T-helper 17 cell (primary cell): ENCODE data around the gene SBK3. TPM values are rescaled to one million over a fixed set of nuclear protein-coding genes. Genes with fewer than 3 reads are reported as not detected.

Source experiments
- ATAC-seq: fragments of 150-1000 bp; cut with Tn5 transposase; 2 replicates; pipeline ENCODE4 v1.10.0; 2021; ENCODE audit warnings: mild to moderate bottlenecking, moderate library complexity
- DNase-seq, 3 donors: peaks; one replicate each; pipeline versions ENCODE4 v3.0.0 to v3.0.0-alpha.2; 2020 to 2021
- H3K9me3 ChIP-seq: one replicate; pipeline ENCODE4 v1.7.0; 2013; ENCODE audit warnings: low read length, mild to moderate bottlenecking; ENCODE audit not compliant: control insufficient read depth, poor library complexity, severe bottlenecking
- H3K27ac Mint-ChIP-seq: one replicate; pipeline ENCODE4 v1.8.0; 2022; ENCODE audit warnings: mild to moderate bottlenecking, moderate library complexity, mixed read lengths
- H3K27me3 Mint-ChIP-seq: one replicate; pipeline ENCODE4 v1.8.0; 2022; ENCODE audit warnings: mixed read lengths
- H3K36me3 Mint-ChIP-seq: one replicate; pipeline ENCODE4 v1.8.0; 2022; ENCODE audit warnings: low read depth, mixed read lengths
- H3K4me1 Mint-ChIP-seq: one replicate; pipeline ENCODE4 v1.8.0; 2022; ENCODE audit warnings: mild to moderate bottlenecking, mixed read lengths
- H3K4me3 Mint-ChIP-seq: one replicate; pipeline ENCODE4 v1.8.0; 2022; ENCODE audit warnings: mild to moderate bottlenecking, moderate library complexity, mixed read lengths
- total RNA-seq, 4 donors: library from RNA in 2 of 4; stranded (reverse) in 2 of 4; gene quantifications; one replicate each; pipeline ENCODE4 v1.2.3 and lab custom pipeline; 2022 to 2026

Gene SBK3
- total RNA-seq, 2 donors from 2014 or later = not detected

- no peaks in the 10 kb centered on the region for H3K36me3 Mint-ChIP-seq
- ATAC-seq (no peak), DNase-seq (no peak)
- H3K27ac Mint-ChIP-seq = no peak overlapping the region
- peaks cover 6% of the 10 kb centered on the region for H3K27me3 Mint-ChIP-seq
- no peak overlapping the region for H3K4me3 Mint-ChIP-seq
- no peaks in the 10 kb centered on the region for H3K4me1 Mint-ChIP-seq
- no peaks in the 10 kb centered on the region for H3K9me3 ChIP-seq
Observed at GRCh38 chr19:55529636-55530234, 15.6 kb downstream of the SBK3 start.

DNA sequence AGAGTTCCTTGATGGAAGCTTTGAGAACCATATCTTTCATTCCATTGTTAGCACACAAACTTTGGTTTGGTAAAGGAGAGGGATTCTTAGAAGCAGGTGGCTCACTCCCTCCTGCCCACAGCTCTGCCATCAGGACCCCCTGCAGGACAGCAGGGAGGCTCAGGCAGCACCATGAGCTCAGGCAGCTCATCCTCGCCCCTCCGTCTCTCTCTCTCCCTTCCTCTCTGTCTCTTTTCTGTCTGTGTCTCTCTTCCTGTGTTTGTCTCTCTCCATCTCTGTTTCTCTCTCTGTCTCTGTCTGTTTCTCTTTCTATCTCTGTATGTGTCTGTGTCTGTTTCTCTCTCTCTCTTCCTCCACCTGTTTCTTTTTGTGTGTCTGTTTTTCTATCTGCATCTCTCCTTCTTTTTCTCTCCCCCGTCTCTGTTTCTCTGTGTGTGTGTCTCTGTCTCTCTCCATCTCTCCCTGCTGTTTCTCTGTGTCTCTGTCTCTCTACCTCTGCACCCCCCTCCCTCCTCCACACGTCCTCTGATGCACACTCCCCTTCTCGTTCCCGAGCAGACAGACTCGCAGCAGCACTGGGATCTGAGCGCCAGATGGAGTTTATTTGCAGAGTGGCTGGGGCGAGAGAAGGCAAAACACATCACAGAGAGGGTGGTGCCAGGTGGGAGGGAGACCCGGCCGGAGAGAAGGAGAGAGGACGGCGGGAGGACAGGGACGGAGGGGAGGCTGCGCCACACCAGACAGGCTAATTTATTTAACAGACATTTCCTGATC lies 17.1 kb downstream of the SBK3 start:
- no peaks in the 10 kb centered on the region for H3K36me3 Mint-ChIP-seq

GRCh38 chr19:55527197-55528029 lies 17.9 kb downstream of the SBK3 start:
- Mint-ChIP-seq H3K4me3 (no peak overlapping the region), H3K27me3 (no peaks in the 10 kb centered on the region), H3K4me1 (no peaks in the 10 kb centered on the region), H3K36me3 (no peaks in the 10 kb centered on the region), H3K27ac (no peak overlapping the region)
- DNase-seq (no peak), ATAC-seq (no peak)
- H3K9me3 ChIP-seq = no peaks in the 10 kb centered on the region

More for the DNA sequence above, 17.1 kb downstream of the SBK3 start:
- H3K27me3 Mint-ChIP-seq = no peaks in the 10 kb centered on the region
- no peak for DNase-seq
- H3K4me3 Mint-ChIP-seq = no peak overlapping the region
- no peaks in the 10 kb centered on the region for H3K9me3 ChIP-seq
- H3K4me1 Mint-ChIP-seq = no peaks in the 10 kb centered on the region
- ATAC-seq = no peak
- H3K27ac Mint-ChIP-seq = no peak overlapping the region

DNA sequence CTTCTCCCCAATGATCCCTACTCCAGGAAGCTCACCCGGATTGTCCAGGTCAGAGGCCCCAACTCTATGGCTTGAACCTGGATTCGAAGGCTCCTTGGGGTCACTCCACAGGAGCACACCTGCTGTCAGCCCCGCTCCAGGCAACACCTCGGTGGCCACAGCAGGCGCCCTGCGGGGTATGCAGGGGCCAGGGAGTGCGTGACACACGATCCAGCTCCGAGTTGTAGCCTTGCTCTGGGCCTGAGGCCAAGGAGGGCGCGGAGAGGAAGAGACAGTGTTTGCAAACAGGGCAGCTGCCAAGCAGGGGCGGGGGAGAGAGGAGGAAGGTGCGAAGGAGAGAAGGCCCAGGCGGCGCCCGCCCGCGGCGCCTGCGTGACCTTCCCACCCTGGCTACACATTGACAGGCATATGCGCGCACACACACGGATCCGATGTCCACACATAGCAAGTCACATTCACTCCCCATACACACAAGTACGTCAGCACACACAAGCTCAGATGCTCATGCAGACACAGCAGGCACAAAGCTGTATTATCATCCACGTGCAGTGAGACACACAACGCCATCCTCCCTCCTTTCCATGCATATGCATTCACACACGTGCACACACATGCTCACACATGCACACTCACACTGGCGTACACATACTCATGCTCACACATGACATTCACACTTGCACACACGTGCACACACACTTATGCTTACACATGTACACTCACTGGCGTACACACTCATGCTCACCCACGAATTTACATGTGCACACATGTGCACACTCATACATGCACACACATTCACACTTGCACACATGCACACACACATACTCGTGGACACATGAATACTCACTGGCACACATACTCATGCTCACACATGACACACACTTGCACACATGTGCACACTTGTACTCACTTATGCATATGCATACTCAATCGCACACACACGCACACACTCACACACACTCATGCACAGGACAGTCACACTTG lies 18.8 kb downstream of the SBK3 start:
- no peak for ATAC-seq
- H3K27me3 Mint-ChIP-seq = no peaks in the 10 kb centered on the region
- H3K27ac Mint-ChIP-seq = no peak overlapping the region
- DNase-seq = no peak
- no peaks in the 10 kb centered on the region for H3K36me3 Mint-ChIP-seq
- H3K9me3 ChIP-seq = no peaks in the 10 kb centered on the region
- no peaks in the 10 kb centered on the region for H3K4me1 Mint-ChIP-seq
- H3K4me3 Mint-ChIP-seq = no peak overlapping the region

GRCh38 chr19:55525289-55526101 lies 19.8 kb downstream of the SBK3 start:
- no peaks in the 10 kb centered on the region for H3K9me3 ChIP-seq
- H3K36me3 Mint-ChIP-seq = no peaks in the 10 kb centered on the region
- no peaks in the 10 kb centered on the region for H3K4me1 Mint-ChIP-seq
- no peaks in the 10 kb centered on the region for H3K27me3 Mint-ChIP-seq
- H3K4me3 Mint-ChIP-seq = no peak overlapping the region
- ATAC-seq = no peak
- no peak for DNase-seq
- H3K27ac Mint-ChIP-seq = no peak overlapping the region

GRCh38 chr19:55520691-55521292 lies 24.6 kb downstream of the SBK3 start:
- DNase-seq (no peak), ATAC-seq (no peak)
- Mint-ChIP-seq H3K27ac (no peak overlapping the region), H3K4me1 (peaks cover 4% of the 10 kb centered on the region), H3K36me3 (no peaks in the 10 kb centered on the region), H3K4me3 (no peak overlapping the region), H3K27me3 (no peaks in the 10 kb centered on the region)
- no peaks in the 10 kb centered on the region for H3K9me3 ChIP-seq

- no peak for DNase-seq
- no peaks in the 10 kb centered on the region for H3K9me3 ChIP-seq
- Mint-ChIP-seq H3K27ac (no peak overlapping the region), H3K4me3 (no peak overlapping the region), H3K27me3 (no peaks in the 10 kb centered on the region), H3K4me1 (peaks cover 4% of the 10 kb centered on the region), H3K36me3 (no peaks in the 10 kb centered on the region)
- ATAC-seq = no peak
Observed at GRCh38 chr19:55519451-55520311, 25.7 kb downstream of the SBK3 start.

- H3K27me3 Mint-ChIP-seq = peaks cover 17% of the 10 kb centered on the region
- H3K4me1 Mint-ChIP-seq = peaks cover 6% of the 10 kb centered on the region
- peak overlapping the region; percentile 86 for H3K4me3 Mint-ChIP-seq
- H3K27ac Mint-ChIP-seq = peak overlapping the region; percentile 41
- no peaks in the 10 kb centered on the region for H3K36me3 Mint-ChIP-seq
- DNase-seq (peak; percentile 83 to 86 (median 84)), ATAC-seq (peak; percentile 100)
- H3K9me3 ChIP-seq = no peaks in the 10 kb centered on the region
Observed at GRCh38 chr19:55516878-55517620, 28.3 kb downstream of the SBK3 start.

GRCh38 chr19:55508120-55508519 lies 37.2 kb downstream of the SBK3 start:
- H3K27me3 Mint-ChIP-seq = peaks cover 30% of the 10 kb centered on the region
- no peaks in the 10 kb centered on the region for H3K9me3 ChIP-seq
- ATAC-seq (no peak), DNase-seq (no peak)
- H3K4me1 Mint-ChIP-seq = peaks cover 9% of the 10 kb centered on the region
- no peaks in the 10 kb centered on the region for H3K36me3 Mint-ChIP-seq
- H3K27ac Mint-ChIP-seq = no peak overlapping the region
- H3K4me3 Mint-ChIP-seq = no peak overlapping the region

- Mint-ChIP-seq H3K4me1 (peaks cover 19% of the 10 kb centered on the region), H3K27ac (no peak overlapping the region), H3K4me3 (no peak overlapping the region), H3K27me3 (peaks cover 7% of the 10 kb centered on the region), H3K36me3 (peaks cover 3% of the 10 kb centered on the region)
- ATAC-seq (no peak), DNase-seq (no peak)
- no peaks in the 10 kb centered on the region for H3K9me3 ChIP-seq
Observed at GRCh38 chr19:55504981-55505380, 40.4 kb downstream of the SBK3 start.

DNA sequence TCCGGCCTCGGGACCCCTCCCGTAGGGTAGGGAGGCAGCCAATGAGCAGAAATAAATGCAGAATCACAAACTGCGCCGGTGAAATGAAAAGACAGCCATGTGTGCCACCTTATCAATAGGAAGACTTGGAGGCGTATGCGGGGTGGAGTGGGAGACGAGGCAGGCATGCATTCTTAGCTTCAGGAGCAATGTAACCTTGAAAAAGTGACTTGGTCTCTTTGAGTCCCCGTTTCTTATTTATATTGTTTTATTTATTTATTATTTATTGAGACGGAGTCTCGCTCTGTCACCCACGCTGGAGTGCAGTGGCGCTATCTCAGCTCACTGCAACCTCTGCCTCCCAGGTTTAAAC lies 41.1 kb downstream of the SBK3 start:
- DNase-seq = no peak
- peaks cover 19% of the 10 kb centered on the region for H3K4me1 Mint-ChIP-seq
- H3K36me3 Mint-ChIP-seq = peaks cover 3% of the 10 kb centered on the region
- no peaks in the 10 kb centered on the region for H3K9me3 ChIP-seq
- peaks cover 7% of the 10 kb centered on the region for H3K27me3 Mint-ChIP-seq
- peak overlapping the region; percentile 79 for H3K27ac Mint-ChIP-seq
- peak overlapping the region; percentile 87 for H3K4me3 Mint-ChIP-seq
- no peak for ATAC-seq
